Thyroid gland (tissue), 4 donors: Measurements from ENCODE around the gene WNT8A.

Experiments used
- POLR2A ChIP-seq, 2 donors: fragments of 450-650 bp; IDR thresholded peaks; one replicate each; pipeline ENCODE4 v1.6.1; 2017; ENCODE audit warnings: antibody characterized with exemption in 2 of 2, mild to moderate bottlenecking in 2 of 2, moderate library complexity in 1 of 2
- TF ChIP-seq, protein P1 (sequence below), 6 experiments: fragments of 200-600 bp in 3 of 6; fragments of 450-650 bp in 3 of 6; sonication (generic) in 3 of 6; IDR thresholded peaks; one replicate each; pipeline ENCODE4 v1.5.1; 2016 to 2019; ENCODE audit warnings: antibody characterized with exemption in 6 of 6, mild to moderate bottlenecking in 2 of 6, inconsistent platforms in 1 of 6, moderate library complexity in 1 of 6

DNA sequence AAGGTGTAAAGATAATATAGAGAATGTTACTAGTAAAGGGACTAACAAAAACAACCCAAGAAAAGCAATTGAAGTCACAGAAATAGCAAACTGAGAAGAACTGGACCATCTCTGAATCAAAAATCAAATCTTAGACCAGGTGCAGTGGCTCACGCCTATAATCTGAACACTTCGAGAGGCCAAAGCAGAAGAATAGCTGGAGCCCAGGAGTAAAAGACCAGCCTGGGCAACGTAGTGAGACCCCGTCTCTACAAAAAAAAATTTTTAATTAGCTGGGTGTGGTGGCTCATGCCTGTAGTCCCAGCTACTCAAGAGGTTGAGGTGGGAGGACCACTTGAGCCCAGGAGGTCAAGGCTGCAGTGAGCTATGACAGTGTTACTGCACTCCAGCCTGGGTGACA, 27.3 kb downstream of the WNT8A start:
- no peak for TF ChIP-seq POLR2A (IDR thresholded peaks at IDR 0.05)
- TF ChIP-seq, protein P1, sequence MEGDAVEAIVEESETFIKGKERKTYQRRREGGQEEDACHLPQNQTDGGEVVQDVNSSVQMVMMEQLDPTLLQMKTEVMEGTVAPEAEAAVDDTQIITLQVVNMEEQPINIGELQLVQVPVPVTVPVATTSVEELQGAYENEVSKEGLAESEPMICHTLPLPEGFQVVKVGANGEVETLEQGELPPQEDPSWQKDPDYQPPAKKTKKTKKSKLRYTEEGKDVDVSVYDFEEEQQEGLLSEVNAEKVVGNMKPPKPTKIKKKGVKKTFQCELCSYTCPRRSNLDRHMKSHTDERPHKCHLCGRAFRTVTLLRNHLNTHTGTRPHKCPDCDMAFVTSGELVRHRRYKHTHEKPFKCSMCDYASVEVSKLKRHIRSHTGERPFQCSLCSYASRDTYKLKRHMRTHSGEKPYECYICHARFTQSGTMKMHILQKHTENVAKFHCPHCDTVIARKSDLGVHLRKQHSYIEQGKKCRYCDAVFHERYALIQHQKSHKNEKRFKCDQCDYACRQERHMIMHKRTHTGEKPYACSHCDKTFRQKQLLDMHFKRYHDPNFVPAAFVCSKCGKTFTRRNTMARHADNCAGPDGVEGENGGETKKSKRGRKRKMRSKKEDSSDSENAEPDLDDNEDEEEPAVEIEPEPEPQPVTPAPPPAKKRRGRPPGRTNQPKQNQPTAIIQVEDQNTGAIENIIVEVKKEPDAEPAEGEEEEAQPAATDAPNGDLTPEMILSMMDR (IDR thresholded peaks at IDR 0.05), result no peak
